Measurements from ENCODE around the gene RPTOR.

Gene RPTOR

GRCh38 chr17:80860703-80861417 lies 316.2 kb downstream of the RPTOR start:
- TF ChIP-seq CTCF (IDR thresholded peaks at IDR 0.05; ENCODE audit: borderline replicate concordance, control extremely low read depth, extremely low read depth, insufficient read depth, missing control alignments): no peak
- in situ Hi-C loops (cut with MboI; ENCODE audit: low sequenced_read_pairs, unreplicated experiment): no loop called here
- no peak for DNase-seq (ENCODE audit: low spot score)

DNA sequence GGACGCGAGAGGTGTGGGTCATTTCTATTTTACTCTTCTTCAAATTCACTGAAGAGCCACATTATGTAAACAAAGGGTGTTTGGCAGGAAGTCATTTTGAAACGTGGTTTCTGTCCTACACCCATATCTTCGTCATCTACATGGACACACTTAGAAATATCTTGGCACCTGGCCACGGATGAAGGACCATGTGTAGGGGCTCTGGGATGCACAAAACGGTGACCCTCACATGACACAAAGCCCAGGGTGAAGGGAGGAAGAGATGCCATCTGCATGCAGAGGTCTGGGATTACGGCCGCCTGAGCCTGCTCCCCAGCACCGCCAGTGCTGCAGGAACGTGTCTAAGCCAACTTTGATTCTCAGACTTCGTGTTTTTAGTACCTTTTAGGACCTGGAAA lies 316.8 kb downstream of the RPTOR start:
- DNase-seq (ENCODE audit: low spot score): no peak
- in situ Hi-C loops (cut with MboI; ENCODE audit: low sequenced_read_pairs, unreplicated experiment): no loop called here
- TF ChIP-seq CTCF (IDR thresholded peaks at IDR 0.05; ENCODE audit: borderline replicate concordance, control extremely low read depth, extremely low read depth, insufficient read depth, missing control alignments): no peak

GRCh38 chr17:80861892-80862291 lies 317.3 kb downstream of the RPTOR start:
- in situ Hi-C loops (cut with MboI; ENCODE audit: low sequenced_read_pairs, unreplicated experiment): no loop called here
- TF ChIP-seq CTCF (IDR thresholded peaks at IDR 0.05; ENCODE audit: borderline replicate concordance, control extremely low read depth, extremely low read depth, insufficient read depth, missing control alignments): no peak
- no peak for DNase-seq (ENCODE audit: low spot score)

DNA sequence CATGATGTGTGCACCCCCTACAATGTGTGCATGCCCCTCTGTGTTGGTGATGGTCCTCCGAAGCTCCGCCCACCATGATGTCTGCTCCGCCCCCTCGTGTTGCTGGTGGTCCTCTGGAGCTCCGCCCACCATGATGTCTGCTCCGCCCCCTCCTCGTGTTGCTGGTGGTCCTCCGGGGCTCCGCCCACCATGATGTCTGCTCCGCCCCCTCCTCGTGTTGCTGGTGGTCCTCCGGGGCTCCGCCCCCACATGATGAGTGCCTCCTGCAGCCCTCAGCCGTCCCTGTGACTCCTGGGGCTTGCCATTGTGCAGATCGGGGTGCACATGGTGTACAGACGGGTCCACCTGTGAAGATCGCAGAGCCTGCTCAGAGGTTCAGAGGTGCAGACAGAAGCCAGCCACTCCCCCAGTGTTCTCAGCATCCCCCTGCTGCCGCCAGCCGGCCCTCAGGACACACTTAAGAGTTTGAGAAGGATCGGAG lies 317.9 kb downstream of the RPTOR start:
- no peak for TF ChIP-seq CTCF (IDR thresholded peaks at IDR 0.05; ENCODE audit: borderline replicate concordance, control extremely low read depth, extremely low read depth, insufficient read depth, missing control alignments)
- in situ Hi-C loops (cut with MboI; ENCODE audit: low sequenced_read_pairs, unreplicated experiment): no loop called here
- DNase-seq (ENCODE audit: low spot score): no peak

DNA sequence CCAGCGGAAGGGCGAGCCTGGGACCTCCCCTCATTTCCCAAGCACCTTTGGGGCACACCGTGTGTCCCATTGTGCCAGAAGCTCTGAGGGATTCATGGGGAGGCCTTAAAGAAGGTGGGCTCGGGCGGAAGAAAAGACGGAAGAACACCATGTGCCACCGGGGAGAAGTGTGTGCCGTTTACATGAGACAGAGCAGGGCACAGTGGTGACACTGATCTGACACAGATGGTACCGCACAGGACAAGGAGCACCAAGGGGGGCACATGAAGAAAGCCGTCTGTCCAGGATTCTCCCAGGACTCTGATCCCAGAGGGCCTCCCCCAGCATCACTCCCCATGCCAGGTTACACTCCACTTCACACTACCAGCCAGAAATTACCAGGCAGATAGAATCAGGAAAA lies 318.3 kb downstream of the RPTOR start:
- in situ Hi-C loops (cut with MboI; ENCODE audit: low sequenced_read_pairs, unreplicated experiment): no loop called here
- DNase-seq (ENCODE audit: low spot score): no peak
- no peak for TF ChIP-seq CTCF (IDR thresholded peaks at IDR 0.05; ENCODE audit: borderline replicate concordance, control extremely low read depth, extremely low read depth, insufficient read depth, missing control alignments)

DNA sequence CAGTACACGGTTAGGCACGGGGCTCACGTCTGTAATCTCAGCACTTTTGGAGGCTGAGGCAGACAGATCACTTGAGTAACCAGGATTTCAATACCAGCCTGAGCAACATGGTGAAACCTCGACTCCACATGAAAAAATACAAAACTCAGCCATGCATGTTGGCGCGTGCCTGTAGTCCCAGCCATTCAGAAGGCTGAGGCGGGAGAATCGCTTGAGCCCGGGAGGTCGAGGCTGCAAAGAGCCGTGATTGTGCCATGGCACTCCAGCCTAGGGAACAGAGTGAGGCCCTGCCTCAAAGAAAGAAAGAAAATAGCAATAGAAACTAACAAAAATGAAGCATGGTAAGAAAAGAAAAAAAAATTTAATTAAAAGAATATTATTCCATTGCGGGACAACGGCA lies 319.0 kb downstream of the RPTOR start:
- no peak for TF ChIP-seq CTCF (IDR thresholded peaks at IDR 0.05; ENCODE audit: borderline replicate concordance, control extremely low read depth, extremely low read depth, insufficient read depth, missing control alignments)
- no peak for DNase-seq (ENCODE audit: low spot score)
- in situ Hi-C loops (cut with MboI; ENCODE audit: low sequenced_read_pairs, unreplicated experiment): no loop called here

All from GM13976 (cell line).